ENCODE measurements around the gene RYR1. TPM values are rescaled to one million over a fixed set of nuclear protein-coding genes. Genes with fewer than 3 reads are reported as not detected.

Gene RYR1
- total RNA-seq, 2 donors from 2014 or later, result 0.84 to 3.3 TPM

- Mint-ChIP-seq H3K27ac (no peak overlapping the region), H3K4me3 (no peak overlapping the region), H3K4me1 (no peaks in the 10 kb centered on the region), H3K9me3 (no peaks in the 10 kb centered on the region), H3K27me3 (ENCODE audit: insufficient read depth) (peaks cover 5% of the 10 kb centered on the region), H3K36me3 (ENCODE audit: low read depth) (no peaks in the 10 kb centered on the region)
- 85 to 89% methylated on average over 4 of the region's 4 CpGs for WGBS, 2 experiments (ENCODE audit: insufficient coverage in 1 of 2, insufficient read length in 1 of 2)
- Histone ChIP-seq H3K9me3 (ENCODE audit: control insufficient read depth, low read length) (no peaks in the 10 kb centered on the region), H3K27ac (ENCODE audit: low read depth, low read length) (no peak overlapping the region), H3K4me3 (ENCODE audit: low read length) (no peak overlapping the region), H3K9ac (ENCODE audit: extremely low read depth, low read length, poor library complexity, severe bottlenecking) (no peak overlapping the region), H3K27me3 (ENCODE audit: control insufficient read depth, insufficient read depth, low read length, poor library complexity, severe bottlenecking) (no peaks in the 10 kb centered on the region), H3K4me1 (ENCODE audit: control insufficient read depth, insufficient read depth, low read length) (no peaks in the 10 kb centered on the region), H3K36me3 (ENCODE audit: control insufficient read depth, insufficient read depth, low read length) (no peaks in the 10 kb centered on the region)
- TF ChIP-seq CTCF (conservative IDR thresholded peaks at IDR 0.05), result no peak
- no peak for DNase-seq
These were observed 69.6 kb downstream of the RYR1 start for GRCh38 chr19:38503077-38503410.

GRCh38 chr19:38505958-38506357, 72.5 kb downstream of the RYR1 start:
- no peaks in the 10 kb centered on the region for H3K36me3 ChIP-seq (ENCODE audit: control insufficient read depth, insufficient read depth, low read length)
- H3K27ac ChIP-seq (ENCODE audit: low read depth, low read length), result no peak overlapping the region
- Mint-ChIP-seq H3K4me3 (no peak overlapping the region), H3K27me3 (ENCODE audit: insufficient read depth) (peaks cover 5% of the 10 kb centered on the region), H3K27ac (no peak overlapping the region), H3K9me3 (no peaks in the 10 kb centered on the region), H3K4me1 (no peaks in the 10 kb centered on the region), H3K36me3 (ENCODE audit: low read depth) (no peaks in the 10 kb centered on the region)
- H3K9me3 ChIP-seq (ENCODE audit: control insufficient read depth, low read length), result no peaks in the 10 kb centered on the region
- 81 to 90% methylated on average over 3 of the region's 3 CpGs for WGBS, 2 experiments (ENCODE audit: insufficient coverage in 1 of 2, insufficient read length in 1 of 2)
- no peak for DNase-seq
- no peaks in the 10 kb centered on the region for H3K27me3 ChIP-seq (ENCODE audit: control insufficient read depth, insufficient read depth, low read length, poor library complexity, severe bottlenecking)
- no peaks in the 10 kb centered on the region for H3K4me1 ChIP-seq (ENCODE audit: control insufficient read depth, insufficient read depth, low read length)
- no peak for TF ChIP-seq CTCF (conservative IDR thresholded peaks at IDR 0.05)
- no peak overlapping the region for H3K4me3 ChIP-seq (ENCODE audit: low read length)
- no peak overlapping the region for H3K9ac ChIP-seq (ENCODE audit: extremely low read depth, low read length, poor library complexity, severe bottlenecking)

GRCh38 chr19:38506375-38506722, 72.9 kb downstream of the RYR1 start:
- no peaks in the 10 kb centered on the region for H3K27me3 ChIP-seq (ENCODE audit: control insufficient read depth, insufficient read depth, low read length, poor library complexity, severe bottlenecking)
- H3K4me3 ChIP-seq (ENCODE audit: low read length), result no peak overlapping the region
- no peaks in the 10 kb centered on the region for H3K4me1 ChIP-seq (ENCODE audit: control insufficient read depth, insufficient read depth, low read length)
- Mint-ChIP-seq H3K27me3 (ENCODE audit: insufficient read depth) (peaks cover 5% of the 10 kb centered on the region), H3K4me1 (no peaks in the 10 kb centered on the region), H3K4me3 (peak overlapping the region; percentile 39), H3K36me3 (ENCODE audit: low read depth) (no peaks in the 10 kb centered on the region), H3K9me3 (no peaks in the 10 kb centered on the region), H3K27ac (no peak overlapping the region)
- H3K27ac ChIP-seq (ENCODE audit: low read depth, low read length), result no peak overlapping the region
- 92 to 93% methylated on average over 8 to 11 of the region's 11 CpGs for WGBS, 2 experiments (ENCODE audit: insufficient coverage in 1 of 2, insufficient read length in 1 of 2)
- no peak for DNase-seq
- no peaks in the 10 kb centered on the region for H3K36me3 ChIP-seq (ENCODE audit: control insufficient read depth, insufficient read depth, low read length)
- H3K9me3 ChIP-seq (ENCODE audit: control insufficient read depth, low read length), result no peaks in the 10 kb centered on the region
- no peak for TF ChIP-seq CTCF (conservative IDR thresholded peaks at IDR 0.05)
- H3K9ac ChIP-seq (ENCODE audit: extremely low read depth, low read length, poor library complexity, severe bottlenecking), result no peak overlapping the region
